Liver (tissue), 9 donors: ENCODE results near the gene NCOA4. TPM values are rescaled to one million over a fixed set of nuclear protein-coding genes. Genes with fewer than 3 reads are reported as not detected.

ENCODE experiments used
- DNase-seq: peaks from one replicate; pipeline ENCODE4 v3.0.0-alpha.2; 2017; ENCODE audit warnings: low spot score
- H3K27ac ChIP-seq, 2 donors: one replicate each; pipeline ENCODE4 v1.7.0; 2013; ENCODE audit warnings: inconsistent platforms in 2 of 2, low read length in 2 of 2, control low read depth in 1 of 2, low read depth in 1 of 2, mild to moderate bottlenecking in 1 of 2
- H3K27me3 ChIP-seq, 4 donors: one replicate each; pipeline versions ENCODE4 v1.6.1 to v1.7.0; 2013; ENCODE audit warnings: low read length in 3 of 4, inconsistent platforms in 1 of 4, mild to moderate bottlenecking in 1 of 4, moderate library complexity in 1 of 4; ENCODE audit not compliant: control insufficient read depth in 4 of 4, insufficient read depth in 4 of 4
- H3K36me3 ChIP-seq, 4 donors: one replicate each; pipeline versions ENCODE4 v1.6.1 to v1.7.0; 2013; ENCODE audit warnings: low read length in 3 of 4, mild to moderate bottlenecking in 3 of 4, low read depth in 1 of 4, moderate library complexity in 1 of 4; ENCODE audit not compliant: control insufficient read depth in 4 of 4, insufficient read depth in 3 of 4
- H3K4me1 ChIP-seq, 4 donors: one replicate each; pipeline versions ENCODE4 v1.6.1 to v1.7.0; 2013; ENCODE audit warnings: low read length in 3 of 4, mild to moderate bottlenecking in 3 of 4, moderate library complexity in 1 of 4; ENCODE audit not compliant: control insufficient read depth in 4 of 4, insufficient read depth in 4 of 4
- H3K4me3 ChIP-seq, 3 donors: one replicate each; pipeline versions ENCODE4 v1.6.1 to v1.7.0; 2013; ENCODE audit warnings: low read length in 3 of 3, control low read depth in 1 of 3, low read depth in 1 of 3, mild to moderate bottlenecking in 1 of 3
- H3K9ac ChIP-seq, 2 donors: one replicate each; pipeline ENCODE4 v1.7.0; 2013; ENCODE audit warnings: low read length in 2 of 2, mild to moderate bottlenecking in 2 of 2, moderate library complexity in 2 of 2, control low read depth in 1 of 2, low read depth in 1 of 2
- H3K9me3 ChIP-seq, 4 donors: one replicate each; pipeline versions ENCODE4 v1.6.1 to v1.7.0; 2013; ENCODE audit warnings: low read length in 3 of 4; ENCODE audit not compliant: control insufficient read depth in 4 of 4
- ATF3 ChIP-seq: IDR thresholded peaks from 2 replicates; pipeline ENCODE4 v1.6.1; 2016; ENCODE audit warnings: antibody characterized with exemption
- EGR1 ChIP-seq, 2 donors: IDR thresholded peaks; 2 replicates each; pipeline ENCODE4 v1.6.1; 2016 to 2018; ENCODE audit warnings: antibody characterized with exemption in 2 of 2, low read depth in 2 of 2
- FOXA2 ChIP-seq: IDR thresholded peaks from 2 replicates; pipeline ENCODE4 v1.6.1; 2016; ENCODE audit warnings: antibody characterized with exemption
- GABPA ChIP-seq, 2 donors: IDR thresholded peaks in 1 of 2; conservative IDR thresholded peaks in 1 of 2; 2 replicates each; pipeline ENCODE4 v1.6.1; 2016; ENCODE audit warnings: antibody characterized with exemption in 2 of 2, mild to moderate bottlenecking in 1 of 2, moderate library complexity in 1 of 2
- HNF4A ChIP-seq, 2 donors: conservative IDR thresholded peaks; 2 replicates each; pipeline ENCODE4 v1.6.1; 2016; ENCODE audit warnings: antibody characterized with exemption in 2 of 2, mild to moderate bottlenecking in 2 of 2
- HNF4G ChIP-seq: IDR thresholded peaks from 2 replicates; pipeline ENCODE4 v1.6.1; 2016; ENCODE audit warnings: antibody characterized with exemption
- JUND ChIP-seq, 2 donors: IDR thresholded peaks; 2 replicates each; pipeline ENCODE4 v1.6.1; 2016; ENCODE audit warnings: antibody characterized with exemption in 2 of 2
- MAX ChIP-seq: IDR thresholded peaks from 2 replicates; pipeline ENCODE4 v1.6.1; 2016; ENCODE audit warnings: antibody characterized with exemption
- NR2F2 ChIP-seq: IDR thresholded peaks from 2 replicates; pipeline ENCODE4 v1.6.1; 2016; ENCODE audit warnings: antibody characterized with exemption
- RAD21 ChIP-seq, 2 donors: IDR thresholded peaks; 2 replicates each; pipeline ENCODE4 v1.6.1; 2016; ENCODE audit warnings: antibody characterized with exemption in 2 of 2, mild to moderate bottlenecking in 2 of 2
- REST ChIP-seq: IDR thresholded peaks from 2 replicates; pipeline ENCODE4 v1.6.1; 2016; ENCODE audit warnings: antibody characterized with exemption, mild to moderate bottlenecking
- RXRA ChIP-seq, 2 donors: IDR thresholded peaks; 2 replicates each; pipeline ENCODE4 v1.6.1; 2017 to 2018; ENCODE audit warnings: antibody characterized with exemption in 2 of 2, mild to moderate bottlenecking in 1 of 2
- SP1 ChIP-seq: IDR thresholded peaks from 2 replicates; pipeline ENCODE4 v1.6.1; 2018; ENCODE audit warnings: antibody characterized with exemption, mild to moderate bottlenecking
- TAF1 ChIP-seq: conservative IDR thresholded peaks from 2 replicates; pipeline ENCODE4 v1.6.1; 2016; ENCODE audit warnings: antibody characterized with exemption, mild to moderate bottlenecking
- YY1 ChIP-seq: IDR thresholded peaks from 2 replicates; pipeline ENCODE4 v1.6.1; 2016; ENCODE audit warnings: antibody characterized with exemption, mild to moderate bottlenecking
- ZBTB33 ChIP-seq: IDR thresholded peaks from 2 replicates; pipeline ENCODE4 v1.6.1; 2016; ENCODE audit warnings: antibody characterized with exemption
- WGBS: extraction: QIAGEN DNeasy Blood & Tissue Kit; methylation state at CpG from one replicate; pipeline ENCODE4 v1.1.7; 2013; 5-methylcytosine and 5-hydroxymethylcytosine counted together
- polyA plus RNA-seq, 2 donors: library from polyadenylated mRNA; stranded (reverse) in 1 of 2; unstranded in 1 of 2; fragments of 200-250 nt in 1 of 2; fragments of >200 nt in 1 of 2; fragmentation: Nextera tagmentation in 1 of 2; extraction: Ambion mirVana in 1 of 2; gene quantifications; one replicate each; pipeline versions ENCODE4 v1.2.1 to v1.2.3, GENCODE V29; 2013 to 2015
- total RNA-seq, 2 donors: library from RNA; depleted of rRNA; stranded (reverse); fragments of >200 nt; gene quantifications; one replicate each; pipeline ENCODE4 v1.2.3, GENCODE V29; 2014
- donor health status: healthy.
- donor health status: healthy.
- donor health status: healthy.
- donor health status: healthy.
- donor health status: healthy.

Gene NCOA4
- total and polyA plus RNA-seq, 4 donors: 71.9 to 746 (median 168) TPM

GRCh38 chr10:46074196-46074946 is 43.9 kb upstream of the NCOA4 start:
- H3K9me3 ChIP-seq: no peaks in the 10 kb centered on the region
- 54% methylated on average over 4 of the region's 4 CpGs for WGBS
- no peaks in the 10 kb centered on the region for H3K27me3 ChIP-seq
- H3K36me3 ChIP-seq: no peaks in the 10 kb centered on the region
- TF ChIP-seq SP1: no peak
- TF ChIP-seq HNF4A (conservative IDR thresholded peaks at IDR 0.05): no peak
- no peak for TF ChIP-seq REST
- no peak for TF ChIP-seq RXRA (IDR thresholded peaks at IDR 0.05)
- no peak for TF ChIP-seq ATF3
- no peak for TF ChIP-seq FOXA2
- no peak for TF ChIP-seq HNF4G
- no peak for TF ChIP-seq NR2F2
- no peak for TF ChIP-seq TAF1
- no peak for TF ChIP-seq YY1
- TF ChIP-seq JUND (IDR thresholded peaks at IDR 0.05): no peak
- no peak for TF ChIP-seq GABPA (IDR thresholded peaks at IDR 0.05 in 1 of 2, conservative IDR thresholded peaks at IDR 0.05 in 1 of 2)
- TF ChIP-seq MAX: no peak
- TF ChIP-seq RAD21 (IDR thresholded peaks at IDR 0.05): no peak
- no peak for TF ChIP-seq EGR1 (IDR thresholded peaks at IDR 0.05; ENCODE audit: low read depth in 2 of 2)
- no peak overlapping the region for H3K27ac ChIP-seq
- H3K4me3 ChIP-seq: no peak overlapping the region
- no peak for DNase-seq
- no peaks in the 10 kb centered on the region for H3K4me1 ChIP-seq
- no peak overlapping the region for H3K9ac ChIP-seq

- no peak overlapping the region for H3K9ac ChIP-seq
- no peaks in the 10 kb centered on the region for H3K27me3 ChIP-seq
- 98% methylated on average over 1 of the region's 1 CpG for WGBS
- H3K4me1 ChIP-seq: no peaks in the 10 kb centered on the region
- H3K27ac ChIP-seq: no peak overlapping the region
- H3K36me3 ChIP-seq: no peaks in the 10 kb centered on the region
- H3K4me3 ChIP-seq: no peak overlapping the region
- DNase-seq: no peak
- H3K9me3 ChIP-seq: no peaks in the 10 kb centered on the region
- TF ChIP-seq ATF3 (no peak), HNF4A (conservative IDR thresholded peaks at IDR 0.05) (no peak), NR2F2 (no peak), MAX (no peak), HNF4G (no peak), ZBTB33 (no peak), JUND (IDR thresholded peaks at IDR 0.05) (no peak)
Observed at GRCh38 chr10:46073564-46073963, 43.1 kb upstream of the NCOA4 start.
